HCT116 (cell line): ENCODE data around the gene OXGR1. TPM values are rescaled to one million over a fixed set of nuclear protein-coding genes. Genes with fewer than 3 reads are reported as not detected.

Experiments used
- ATAC-seq: fragments of 200-7000 bp; cut with Tn5 transposase; 2 replicates; pipeline ENCODE4 v1.9.1; 2020; ENCODE audit warnings: mild to moderate bottlenecking, moderate library complexity
- BruUV-seq: library from RNA; stranded (reverse); fragments of 400-500 nt; replicated peaks from 2 replicates; lab custom pipeline; 2021; lab: Mats Ljungman, UMichigan
- CTCF ChIA-PET: fragments of 300-600 bp; sonication (Branson Sonifier 250); formaldehyde crosslinking; loops from one replicate; lab custom pipeline; 2021; ENCODE audit warnings: antibody characterized with exemption; lab: Charles Lee
- POLR2A ChIA-PET: fragments of 300-600, 350-600 bp; sonication (Branson Sonifier 250); formaldehyde crosslinking; loops from one replicate; lab custom pipeline; 2021; ENCODE audit warnings: antibody characterized with exemption; lab: Charles Lee
- RAD21 ChIA-PET, 2 experiments: fragments of 300-600 bp; sonication (Branson Sonifier 250); formaldehyde crosslinking; loops; one replicate each; lab custom pipeline; 2023; ENCODE audit warnings: low total read pairs in 2 of 2; ENCODE audit not compliant: uncharacterized antibody in 2 of 2, unreplicated experiment in 2 of 2, low non-redundant PET in 1 of 2; lab: Charles Lee
- DNase-seq: peaks from one replicate; pipeline ENCODE4 v3.0.0-alpha.2; 2010; ENCODE audit warnings: low read depth, low spot score
- H2AFZ ChIP-seq: fragments of 200-600 bp; shearing (Covaris generic), sonication (generic); 2 replicates; pipeline ENCODE4 v1.6.1; 2017; ENCODE audit warnings: low read depth, mixed run types, mixed read lengths, antibody characterized with exemption, low read length; ENCODE audit not compliant: poor library complexity, severe bottlenecking
- H3K27ac ChIP-seq: 2 replicates; pipeline ENCODE4 v1.5.1; 2012; ENCODE audit warnings: low read depth, low read length
- H3K27me3 ChIP-seq: fragments of 200-600 bp; sonication (generic); 2 replicates; pipeline ENCODE4 v1.6.1; 2016; ENCODE audit warnings: mixed run types, low read length, mixed read lengths; ENCODE audit not compliant: insufficient read depth
- H3K36me3 ChIP-seq, 2 experiments: fragments of 200-500 bp in 1 of 2; fragments of 200-600 bp in 1 of 2; sonication (Bioruptor generic) in 1 of 2; sonication (generic) in 1 of 2; 2 replicates each; pipeline versions ENCODE4 v1.5.1 to v1.6.1; 2014 to 2016; ENCODE audit warnings: low read length in 2 of 2, inconsistent platforms in 1 of 2, mixed read lengths in 1 of 2, mixed run types in 1 of 2; ENCODE audit not compliant: insufficient read depth in 2 of 2, control insufficient read depth in 1 of 2
- H3K4me1 ChIP-seq, 2 experiments: fragments of 200-600 bp in 1 of 2; sonication (generic) in 1 of 2; 2 replicates each; pipeline versions ENCODE4 v1.5.1 to v1.6.1; 2012 to 2017; ENCODE audit warnings: low read length in 2 of 2, inconsistent platforms in 1 of 2, mild to moderate bottlenecking in 1 of 2, mixed read lengths in 1 of 2, mixed run types in 1 of 2, moderate library complexity in 1 of 2; ENCODE audit not compliant: insufficient read depth in 2 of 2, control insufficient read depth in 1 of 2
- H3K4me2 ChIP-seq: fragments of 200-600 bp; sonication (generic); 2 replicates; pipeline ENCODE4 v1.6.1; 2017; ENCODE audit warnings: mixed run types, low read length, mixed read lengths
- H3K4me3 ChIP-seq, 2 experiments: fragments of 200-600 bp in 1 of 2; sonication (generic) in 1 of 2; replicated peaks in 1 of 2; 2 replicates each; pipeline ENCODE4 v1.5.1; 2011 to 2016; ENCODE audit warnings: low read length in 2 of 2, control low read depth in 1 of 2, low read depth in 1 of 2, mild to moderate bottlenecking in 1 of 2, mixed read lengths in 1 of 2, mixed run types in 1 of 2
- H3K79me2 ChIP-seq: fragments of 200-600 bp; sonication (generic); 2 replicates; pipeline ENCODE4 v1.6.1; 2017; ENCODE audit warnings: mild to moderate bottlenecking, mixed run types, low read length, moderate library complexity, mixed read lengths; ENCODE audit not compliant: insufficient read depth
- H3K9ac ChIP-seq: fragments of 200-600 bp; sonication (generic); 2 replicates; pipeline ENCODE4 v1.6.1; 2016; ENCODE audit warnings: low read length, mixed read lengths
- H3K9me2 ChIP-seq: fragments of 200-600 bp; sonication (generic), shearing (Covaris generic); 2 replicates; pipeline ENCODE4 v1.6.1; 2017; ENCODE audit warnings: mixed run types, mild to moderate bottlenecking, moderate library complexity; ENCODE audit not compliant: insufficient read depth
- H3K9me3 ChIP-seq, 2 experiments: fragments of 200-500 bp in 1 of 2; fragments of 200-600 bp in 1 of 2; sonication (Bioruptor generic) in 1 of 2; sonication (generic) in 1 of 2; 2 replicates each; pipeline ENCODE4 v1.6.1; 2014 to 2017; ENCODE audit warnings: low read length in 2 of 2, mixed read lengths in 2 of 2, inconsistent platforms in 1 of 2, low read depth in 1 of 2, mild to moderate bottlenecking in 1 of 2, mixed run types in 1 of 2, moderate library complexity in 1 of 2; ENCODE audit not compliant: control insufficient read depth in 1 of 2, insufficient read depth in 1 of 2
- H4K20me1 ChIP-seq: fragments of 200-600 bp; sonication (generic), shearing (Covaris generic); 2 replicates; pipeline ENCODE4 v1.6.1; 2017; ENCODE audit warnings: mixed run types, mild to moderate bottlenecking, moderate library complexity; ENCODE audit not compliant: insufficient read depth
- CTCF ChIP-seq, 3 experiments: fragments of 200-600 bp in 1 of 3; sonication (generic) in 1 of 3; IDR thresholded peaks in 2 of 3; conservative IDR thresholded peaks in 1 of 3; 2 replicates each; pipeline ENCODE4 v1.5.1; 2012 to 2017; ENCODE audit warnings: low read depth in 2 of 3, low read length in 2 of 3, antibody characterized with exemption in 1 of 3, borderline replicate concordance in 1 of 3, control low read depth in 1 of 3, mild to moderate bottlenecking in 1 of 3, mixed read lengths in 1 of 3, mixed run types in 1 of 3, moderate library complexity in 1 of 3; ENCODE audit not compliant: insufficient read depth in 1 of 3
- ELF1 ChIP-seq: IDR thresholded peaks from 2 replicates; pipeline ENCODE4 v1.6.1; 2012; ENCODE audit warnings: low read depth, borderline replicate concordance
- EZH2phosphoT487 ChIP-seq: fragments of 200-600 bp; IDR thresholded peaks from 2 replicates; pipeline ENCODE4 v1.6.1; 2018; ENCODE audit warnings: antibody characterized with exemption, borderline replicate concordance
- FOSL1 ChIP-seq: IDR thresholded peaks from 2 replicates; pipeline ENCODE4 v1.6.1; 2012; ENCODE audit warnings: low read depth
- MAX ChIP-seq: IDR thresholded peaks from 2 replicates; pipeline ENCODE4 v1.6.1; 2012
- SIN3A ChIP-seq: IDR thresholded peaks from 2 replicates; pipeline ENCODE4 v1.6.1; 2012; ENCODE audit warnings: low read depth
- TCF7L2 ChIP-seq: IDR thresholded peaks from 2 replicates; pipeline ENCODE4 v1.7.0; 2011; ENCODE audit warnings: borderline replicate concordance, inconsistent platforms; ENCODE audit not compliant: insufficient read depth, insufficient read length; ENCODE audit errors: extremely low read depth
- intact Hi-C: fragments of 100-400 bp; cut with micrococcal nuclease; formaldehyde crosslinking; loops from 2 replicates; pipeline ENCODE4 v1.10.0; 2022
- total RNA-seq: library from RNA; stranded (reverse); gene quantifications from one replicate; pipeline ENCODE4 v1.2.1, GENCODE V29; 2021; ENCODE audit not compliant: unreplicated experiment

Gene OXGR1
- total RNA-seq, 1 experiment from 2014 or later, result not detected

DNA sequence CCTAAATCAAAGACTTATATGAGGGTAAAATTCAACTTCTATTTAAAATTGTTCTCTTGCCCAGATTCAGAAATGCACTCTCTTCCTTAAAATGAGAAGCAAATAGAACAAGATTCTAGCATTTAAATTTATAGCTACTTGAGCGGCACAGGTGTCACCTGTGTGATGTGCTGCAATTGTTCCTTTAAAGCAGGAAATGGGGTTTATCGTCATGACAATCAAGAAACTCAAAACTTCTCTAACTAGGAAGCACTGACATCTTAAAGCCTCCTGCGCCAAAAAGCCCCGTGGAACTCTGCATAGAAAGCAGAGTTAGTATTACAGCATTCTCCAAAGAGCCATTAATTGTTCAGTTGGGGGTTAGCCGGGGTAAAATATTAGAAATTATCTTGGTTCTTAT lies 2.6 kb upstream of the OXGR1 start:
- peaks cover 13% of the 10 kb centered on the region; the same call in 1 of the 2 replicates for H3K27me3 ChIP-seq
- no peak overlapping the region for H3K4me3 ChIP-seq
- no peak for DNase-seq
- no peaks in the 10 kb centered on the region for H3K36me3 ChIP-seq
- no peak for ATAC-seq
- TF ChIP-seq MAX (no peak), FOSL1 (no peak), SIN3A (no peak)
- H2AFZ ChIP-seq, result no peak overlapping the region
- H3K27ac ChIP-seq, result no peak overlapping the region
- CTCF ChIA-PET, result no interaction called here
- H4K20me1 ChIP-seq, result no peaks in the 10 kb centered on the region
- H3K4me1 ChIP-seq, result no peaks in the 10 kb centered on the region
- no peaks in the 10 kb centered on the region for H3K9me3 ChIP-seq
- H3K9me2 ChIP-seq, result no peaks in the 10 kb centered on the region
- RAD21 ChIA-PET, result no interaction called here
- H3K4me2 ChIP-seq, result no peak overlapping the region
- no peaks in the 10 kb centered on the region for H3K79me2 ChIP-seq
- no TSS peak for BruUV-seq
- intact Hi-C loops, result no loop called here
- POLR2A ChIA-PET, result no interaction called here
- H3K9ac ChIP-seq, result no peak overlapping the region

DNA sequence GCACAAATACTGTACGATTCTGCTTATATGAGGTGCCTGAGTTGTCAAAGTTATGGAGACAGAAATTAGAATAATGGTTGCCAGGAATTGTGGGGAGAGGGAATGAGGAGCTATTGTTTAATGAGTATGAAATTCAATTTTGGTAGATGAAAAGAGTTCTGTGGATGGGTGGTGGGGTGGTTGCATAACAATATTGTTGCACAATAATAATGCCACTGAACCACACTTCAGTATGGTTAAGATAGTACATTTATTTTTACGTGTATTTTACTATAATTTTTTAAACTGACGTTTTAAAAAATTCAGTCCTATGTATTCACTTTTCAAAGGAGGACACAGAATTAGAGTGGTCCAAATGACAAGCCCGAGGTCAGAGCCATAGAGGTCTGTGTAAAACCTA lies 1.8 kb upstream of the OXGR1 start:
- intact Hi-C loops, result no loop called here
- no peaks in the 10 kb centered on the region for H3K36me3 ChIP-seq

More for the DNA sequence above, 1.8 kb upstream of the OXGR1 start:
- no peak overlapping the region for H3K4me2 ChIP-seq
- no peaks in the 10 kb centered on the region for H4K20me1 ChIP-seq
- H3K27me3 ChIP-seq, result peaks cover 13% of the 10 kb centered on the region; the same call in 1 of the 2 replicates
- ATAC-seq (no peak), DNase-seq (no peak)
- no TSS peak for BruUV-seq
- no peak overlapping the region for H3K4me3 ChIP-seq
- H3K9me3 ChIP-seq, result no peaks in the 10 kb centered on the region
- H3K4me1 ChIP-seq, result no peaks in the 10 kb centered on the region
- CTCF ChIA-PET, result no interaction called here
- POLR2A ChIA-PET, result no interaction called here
- H3K9me2 ChIP-seq, result no peaks in the 10 kb centered on the region
- H2AFZ ChIP-seq, result no peak overlapping the region
- TF ChIP-seq EZH2phosphoT487 (no peak), TCF7L2 (no peak), CTCF (IDR thresholded peaks at IDR 0.05 in 2 of 3, conservative IDR thresholded peaks at IDR 0.05 in 1 of 3; ENCODE audit: borderline replicate concordance in 1 of 3, insufficient read depth in 1 of 3, low read depth in 2 of 3, low read length in 2 of 3) (no peak), ELF1 (no peak)
- H3K27ac ChIP-seq, result no peak overlapping the region
- H3K9ac ChIP-seq, result no peak overlapping the region
- RAD21 ChIA-PET, result no interaction called here
- H3K79me2 ChIP-seq, result no peaks in the 10 kb centered on the region
